Body of pancreas (tissue), 4 donors: Measurements from ENCODE around the gene CGNL1.

Experiments used
- CTCF ChIP-seq, 7 experiments: fragments of 450-650 bp in 4 of 7; fragments of 200-600 bp in 3 of 7; sonication (generic) in 3 of 7; IDR thresholded peaks; one replicate each; pipeline ENCODE4 v1.5.1; 2016 to 2019; ENCODE audit warnings: antibody characterized with exemption in 7 of 7
- POLR2A ChIP-seq, 3 donors: fragments of 450-650 bp; IDR thresholded peaks; one replicate each; pipeline ENCODE4 v1.6.1; 2016; ENCODE audit warnings: antibody characterized with exemption in 3 of 3, mild to moderate bottlenecking in 2 of 3

GRCh38 chr15:57496946-57497869 lies 120.9 kb downstream of the CGNL1 start:
- TF ChIP-seq CTCF (IDR thresholded peaks at IDR 0.05) (no peak), POLR2A (IDR thresholded peaks at IDR 0.05) (peak in 2 of 3 donors; percentile 11 to 29)
